Mesenchymal stem cell (in vitro differentiated cells and primary cell): ENCODE data around the gene OBP2A.

ENCODE experiments used
- DNase-seq: peaks from one replicate; pipeline ENCODE4 v3.0.0-alpha.2; 2013
- H2AFZ ChIP-seq: one replicate; pipeline ENCODE4 v1.6.1; 2013; ENCODE audit warnings: low read depth, mild to moderate bottlenecking, control low read depth, inconsistent platforms, low read length, moderate library complexity
- H2AK5ac ChIP-seq: 2 replicates; pipeline ENCODE4 v1.6.1; 2013; ENCODE audit warnings: low read length, moderate library complexity, mild to moderate bottlenecking, inconsistent platforms; ENCODE audit not compliant: severe bottlenecking
- H2BK120ac ChIP-seq: one replicate; pipeline ENCODE4 v1.6.1; 2013; ENCODE audit warnings: low read depth, mild to moderate bottlenecking, inconsistent platforms, low read length, moderate library complexity
- H2BK12ac ChIP-seq, 2 experiments: one replicate each; pipeline ENCODE4 v1.6.1; 2013; ENCODE audit warnings: inconsistent platforms in 2 of 2, low read length in 2 of 2, mild to moderate bottlenecking in 2 of 2, moderate library complexity in 2 of 2, control low read depth in 1 of 2
- H2BK15ac ChIP-seq: one replicate; pipeline ENCODE4 v1.6.1; 2013; ENCODE audit warnings: mild to moderate bottlenecking, low read depth, inconsistent platforms; ENCODE audit not compliant: poor library complexity, severe bottlenecking
- H2BK5ac ChIP-seq: 2 replicates; pipeline ENCODE4 v1.6.1; 2013; ENCODE audit warnings: low read depth, mild to moderate bottlenecking, low read length, control low read depth, inconsistent platforms; ENCODE audit not compliant: poor library complexity, severe bottlenecking
- H3K14ac ChIP-seq, 2 experiments: one replicate each; pipeline ENCODE4 v1.6.1; 2013; ENCODE audit warnings: inconsistent platforms in 2 of 2, low read length in 2 of 2, control low read depth in 1 of 2, mild to moderate bottlenecking in 1 of 2, moderate library complexity in 1 of 2
- H3K18ac ChIP-seq, 2 experiments: one replicate each; pipeline ENCODE4 v1.6.1; 2013; ENCODE audit warnings: inconsistent platforms in 2 of 2, low read length in 2 of 2, control low read depth in 1 of 2, low read depth in 1 of 2, mild to moderate bottlenecking in 1 of 2
- H3K23ac ChIP-seq, 2 experiments: one replicate each; pipeline ENCODE4 v1.6.1; 2013; ENCODE audit warnings: inconsistent platforms in 2 of 2, low read length in 2 of 2, mild to moderate bottlenecking in 2 of 2, moderate library complexity in 2 of 2, control low read depth in 1 of 2
- H3K27ac ChIP-seq: 2 replicates; pipeline ENCODE4 v1.5.1; 2013; ENCODE audit warnings: mild to moderate bottlenecking, moderate library complexity, low read length, control low read depth, inconsistent platforms; ENCODE audit not compliant: poor library complexity, severe bottlenecking
- H3K27me3 ChIP-seq, 2 experiments: 2 replicates each; pipeline versions ENCODE4 v1.6.1 to v1.7.0; 2013; ENCODE audit warnings: low read length in 2 of 2, mild to moderate bottlenecking in 2 of 2, moderate library complexity in 2 of 2, control low read depth in 1 of 2, inconsistent platforms in 1 of 2; ENCODE audit not compliant: control insufficient read depth in 1 of 2, insufficient read depth in 1 of 2
- H3K36me3 ChIP-seq, 2 experiments: 2 replicates each; pipeline versions ENCODE4 v1.6.1 to v1.7.0; 2013; ENCODE audit warnings: low read length in 2 of 2, control low read depth in 1 of 2, inconsistent platforms in 1 of 2, low read depth in 1 of 2, mild to moderate bottlenecking in 1 of 2; ENCODE audit not compliant: insufficient read depth in 2 of 2, control insufficient read depth in 1 of 2
- H3K4ac ChIP-seq, 2 experiments: one replicate each; pipeline ENCODE4 v1.6.1; 2013; ENCODE audit warnings: inconsistent platforms in 2 of 2, low read length in 2 of 2, mild to moderate bottlenecking in 2 of 2, moderate library complexity in 2 of 2, control low read depth in 1 of 2, low read depth in 1 of 2
- H3K4me1 ChIP-seq: 2 replicates; pipeline ENCODE4 v1.6.1; 2013; ENCODE audit warnings: low read depth, low read length, control low read depth; ENCODE audit not compliant: control insufficient read depth, insufficient read depth
- H3K4me2 ChIP-seq: 2 replicates; pipeline ENCODE4 v1.6.1; 2013; ENCODE audit warnings: low read length, mild to moderate bottlenecking, inconsistent platforms; ENCODE audit not compliant: poor library complexity, severe bottlenecking
- H3K4me3 ChIP-seq, 2 experiments: 2 replicates each; pipeline versions ENCODE4 v1.5.1 to v1.7.0; 2013; ENCODE audit warnings: low read length in 2 of 2, mild to moderate bottlenecking in 2 of 2, control low read depth in 1 of 2, low read depth in 1 of 2; ENCODE audit not compliant: insufficient read depth in 1 of 2
- H3K79me1 ChIP-seq: replicated peaks from 2 replicates; pipeline ENCODE4 v1.6.1; 2013; ENCODE audit warnings: mild to moderate bottlenecking, control low read depth, low read length, inconsistent platforms; ENCODE audit not compliant: poor library complexity, severe bottlenecking
- H3K9ac ChIP-seq: 2 replicates; pipeline ENCODE4 v1.7.0; 2013; ENCODE audit warnings: mild to moderate bottlenecking, low read length, moderate library complexity
- H3K9me3 ChIP-seq: 2 replicates; pipeline ENCODE4 v1.7.0; 2013; ENCODE audit warnings: mild to moderate bottlenecking, low read length; ENCODE audit not compliant: control insufficient read depth
- H4K8ac ChIP-seq: one replicate; pipeline ENCODE4 v1.6.1; 2013; ENCODE audit warnings: inconsistent platforms, mild to moderate bottlenecking, low read length, moderate library complexity
- H4K91ac ChIP-seq: one replicate; pipeline ENCODE4 v1.6.1; 2013; ENCODE audit warnings: mild to moderate bottlenecking, low read length, inconsistent platforms
- WGBS: methylation state at CpG from one replicate; pipeline ENCODE4 v1.1.7; 2013; ENCODE audit warnings: mixed read lengths; 5-methylcytosine and 5-hydroxymethylcytosine counted together

Gene OBP2A

DNA sequence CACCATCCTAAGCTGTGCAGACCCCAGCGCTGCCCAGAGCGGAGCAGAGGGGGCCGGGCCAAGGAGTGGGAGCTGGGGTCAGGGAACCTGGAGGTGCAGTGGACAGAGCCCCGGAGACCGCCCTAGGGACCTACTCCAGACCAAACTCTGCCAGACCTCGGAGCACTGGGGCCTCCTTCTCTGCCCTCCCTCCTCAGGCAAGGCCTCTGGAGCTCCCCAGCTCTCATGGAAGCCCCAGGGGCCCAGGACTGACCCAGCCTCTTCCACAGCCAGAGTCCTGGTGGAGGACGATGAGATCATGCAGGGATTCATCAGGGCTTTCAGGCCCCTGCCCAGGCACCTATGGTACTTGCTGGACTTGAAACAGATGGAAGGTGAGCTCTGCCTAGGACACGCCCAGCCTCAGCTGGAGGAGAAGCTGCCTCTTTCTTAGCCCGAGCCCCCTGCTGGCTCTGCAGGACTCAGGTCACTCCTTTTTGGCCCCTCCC is 19.3 kb downstream of the OBP2A start:
- 58% methylated on average over 5 of the region's 9 CpGs for WGBS
- DNase-seq: no peak
- no peak overlapping the region for H3K4me3 ChIP-seq

DNA sequence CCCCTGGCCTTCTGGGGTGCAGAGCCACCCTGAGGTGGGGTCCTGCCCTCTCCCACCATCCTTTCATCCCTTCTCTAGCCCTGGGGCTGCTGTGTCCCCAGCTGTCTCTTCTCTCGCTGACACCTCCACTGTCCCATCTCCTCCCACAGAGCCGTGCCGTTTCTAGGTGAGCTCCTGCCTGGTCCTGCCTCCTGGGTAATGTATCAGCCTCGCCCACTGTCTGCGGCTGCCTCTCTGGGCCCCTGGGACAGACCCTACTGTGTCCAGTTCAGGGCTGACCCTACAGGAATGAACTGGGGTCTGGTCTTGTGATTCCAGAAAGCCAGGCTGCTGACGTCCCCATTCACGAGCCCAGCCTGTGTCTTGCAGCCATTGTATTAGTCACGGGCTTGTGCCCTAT is 19.7 kb downstream of the OBP2A start:
- WGBS: 79% methylated on average over 8 of the region's 8 CpGs
- Histone ChIP-seq H2BK5ac (no peak overlapping the region), H3K4ac (no peak overlapping the region), H3K79me1 (no peaks in the 10 kb centered on the region), H3K9ac (no peak overlapping the region), H3K4me2 (no peak overlapping the region), H2BK15ac (no peak overlapping the region), H4K8ac (no peak overlapping the region), H3K23ac (no peak overlapping the region), H3K14ac (no peak overlapping the region), H3K36me3 (no peaks in the 10 kb centered on the region), H3K9me3 (peaks cover 9% of the 10 kb centered on the region), H3K18ac (no peak overlapping the region), H4K91ac (no peak overlapping the region), H2BK120ac (no peak overlapping the region), H3K4me1 (no peaks in the 10 kb centered on the region), H2BK12ac (no peak overlapping the region), H3K27me3 (no peaks in the 10 kb centered on the region), H3K27ac (no peak overlapping the region), H2AK5ac (no peak overlapping the region), H3K4me3 (no peak overlapping the region), H2AFZ (no peak overlapping the region)
- no peak for DNase-seq

More for the DNA sequence above, 19.3 kb downstream of the OBP2A start:
- Histone ChIP-seq H3K14ac (no peak overlapping the region), H3K27ac (no peak overlapping the region), H2BK5ac (no peak overlapping the region), H2AFZ (no peak overlapping the region), H2AK5ac (no peak overlapping the region), H3K9me3 (peaks cover 9% of the 10 kb centered on the region), H2BK12ac (no peak overlapping the region), H3K18ac (no peak overlapping the region), H3K27me3 (no peaks in the 10 kb centered on the region), H2BK15ac (no peak overlapping the region), H3K36me3 (no peaks in the 10 kb centered on the region), H4K91ac (no peak overlapping the region), H3K23ac (no peak overlapping the region), H3K4ac (no peak overlapping the region), H3K9ac (no peak overlapping the region), H4K8ac (no peak overlapping the region), H3K79me1 (no peaks in the 10 kb centered on the region), H3K4me1 (no peaks in the 10 kb centered on the region), H2BK120ac (no peak overlapping the region), H3K4me2 (no peak overlapping the region)

DNA sequence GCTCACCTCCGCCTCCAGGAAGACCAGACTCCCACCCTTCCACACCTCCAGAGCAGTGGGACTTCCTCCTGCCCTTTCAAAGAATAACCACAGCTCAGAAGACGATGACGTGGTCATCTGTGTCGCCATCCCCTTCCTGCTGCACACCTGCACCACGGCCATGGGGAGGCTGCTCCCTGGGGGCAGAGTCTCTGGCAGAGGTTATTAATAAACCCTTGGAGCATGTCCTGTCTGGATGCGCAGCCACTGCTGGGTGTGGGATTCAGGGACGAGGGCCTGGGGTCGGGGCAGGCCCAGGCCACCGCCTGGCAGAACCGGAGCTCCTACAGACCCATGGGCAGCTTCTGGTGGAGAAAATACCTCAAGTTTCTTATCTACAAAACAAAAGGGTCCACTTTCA is 20.6 kb downstream of the OBP2A start:
- H3K9me3 ChIP-seq: peaks cover 9% of the 10 kb centered on the region

DNA sequence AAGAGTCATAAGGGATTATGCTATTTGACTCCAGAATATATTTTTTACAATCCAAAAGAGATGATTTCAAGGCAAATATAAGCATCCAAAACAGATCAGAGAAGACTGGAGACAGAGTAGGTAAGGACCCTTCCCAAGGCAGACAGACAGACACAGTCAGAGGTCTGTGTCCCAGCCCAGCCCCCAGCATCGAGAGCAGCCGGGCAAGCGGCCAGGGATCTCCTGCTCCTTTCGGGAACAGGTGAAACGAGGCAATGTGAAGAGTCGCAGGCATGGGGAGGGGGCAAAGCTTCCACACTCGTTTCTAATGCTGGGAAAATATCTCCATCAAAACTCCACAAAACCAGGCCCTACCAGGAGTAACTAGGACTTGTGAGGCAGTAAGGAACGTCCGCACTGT is 21.4 kb downstream of the OBP2A start:
- no peak overlapping the region for H3K18ac ChIP-seq
- no peak overlapping the region for H4K8ac ChIP-seq
- H3K4ac ChIP-seq: no peak overlapping the region
- no peak overlapping the region for H2AFZ ChIP-seq
- no peak overlapping the region for H4K91ac ChIP-seq
- H3K79me1 ChIP-seq: no peaks in the 10 kb centered on the region
- 79% methylated on average over 9 of the region's 9 CpGs for WGBS
- H2AK5ac ChIP-seq: no peak overlapping the region
- no peak overlapping the region for H2BK15ac ChIP-seq
- no peak overlapping the region for H3K4me2 ChIP-seq
- H2BK12ac ChIP-seq: no peak overlapping the region
- peaks cover 9% of the 10 kb centered on the region for H3K9me3 ChIP-seq
- no peak for DNase-seq
- no peak overlapping the region for H3K14ac ChIP-seq
- H2BK5ac ChIP-seq: no peak overlapping the region
- H3K36me3 ChIP-seq: no peaks in the 10 kb centered on the region
- H3K9ac ChIP-seq: no peak overlapping the region
- no peak overlapping the region for H3K27ac ChIP-seq
- no peak overlapping the region for H3K23ac ChIP-seq
- H3K4me1 ChIP-seq: no peaks in the 10 kb centered on the region
- H3K27me3 ChIP-seq: no peaks in the 10 kb centered on the region
- no peak overlapping the region for H3K4me3 ChIP-seq
- H2BK120ac ChIP-seq: no peak overlapping the region

More for the DNA sequence above, 20.6 kb downstream of the OBP2A start:
- DNase-seq: no peak
- H2BK120ac ChIP-seq: no peak overlapping the region
- H2BK12ac ChIP-seq: no peak overlapping the region
- H3K27ac ChIP-seq: no peak overlapping the region
- H3K4me3 ChIP-seq: no peak overlapping the region
- no peak overlapping the region for H3K18ac ChIP-seq
- no peak overlapping the region for H4K8ac ChIP-seq
- H3K4me2 ChIP-seq: no peak overlapping the region
- H3K9ac ChIP-seq: no peak overlapping the region
- WGBS: 87% methylated on average over 9 of the region's 10 CpGs
- H2AFZ ChIP-seq: no peak overlapping the region
- no peak overlapping the region for H4K91ac ChIP-seq
- no peaks in the 10 kb centered on the region for H3K79me1 ChIP-seq
- H2AK5ac ChIP-seq: no peak overlapping the region
- no peak overlapping the region for H2BK5ac ChIP-seq
- H3K36me3 ChIP-seq: no peaks in the 10 kb centered on the region
- H3K4ac ChIP-seq: no peak overlapping the region
- H3K14ac ChIP-seq: no peak overlapping the region
- no peak overlapping the region for H2BK15ac ChIP-seq
- no peaks in the 10 kb centered on the region for H3K27me3 ChIP-seq
- H3K4me1 ChIP-seq: no peaks in the 10 kb centered on the region
- H3K23ac ChIP-seq: no peak overlapping the region
